ENCODE data around the gene TP53I13.
"Not testable (repeated sequence)": the region's sequence is repeated elsewhere in the genome, so short reads cannot be mapped to it uniquely, and the experiment has no call there.

Gene TP53I13

DNA sequence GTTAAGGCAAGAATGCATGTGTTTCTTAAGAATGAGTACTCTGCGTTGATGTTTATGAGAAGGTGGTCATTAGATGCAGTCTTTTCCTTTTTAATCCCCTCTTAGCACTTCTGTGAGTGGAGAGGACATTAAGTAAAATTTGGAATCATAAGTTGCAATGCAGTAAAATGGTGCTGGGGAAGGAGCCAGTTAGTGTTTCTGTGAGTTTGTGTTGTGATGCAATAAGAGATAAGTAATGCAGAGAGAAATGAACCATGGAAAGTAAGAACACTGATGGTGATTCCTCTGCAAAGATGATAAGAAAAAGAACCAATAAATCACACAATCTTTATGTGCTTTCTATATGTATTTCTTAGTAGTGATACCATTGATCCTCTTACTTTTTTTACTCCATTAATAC, 21.7 kb upstream of the TP53I13 start:
- H3K4me3 ChIP-seq (ENCODE audit: low read length), result no peak overlapping the region
- DNase-seq (ENCODE audit: low read depth), result no peak
- TF ChIP-seq, protein P1, sequence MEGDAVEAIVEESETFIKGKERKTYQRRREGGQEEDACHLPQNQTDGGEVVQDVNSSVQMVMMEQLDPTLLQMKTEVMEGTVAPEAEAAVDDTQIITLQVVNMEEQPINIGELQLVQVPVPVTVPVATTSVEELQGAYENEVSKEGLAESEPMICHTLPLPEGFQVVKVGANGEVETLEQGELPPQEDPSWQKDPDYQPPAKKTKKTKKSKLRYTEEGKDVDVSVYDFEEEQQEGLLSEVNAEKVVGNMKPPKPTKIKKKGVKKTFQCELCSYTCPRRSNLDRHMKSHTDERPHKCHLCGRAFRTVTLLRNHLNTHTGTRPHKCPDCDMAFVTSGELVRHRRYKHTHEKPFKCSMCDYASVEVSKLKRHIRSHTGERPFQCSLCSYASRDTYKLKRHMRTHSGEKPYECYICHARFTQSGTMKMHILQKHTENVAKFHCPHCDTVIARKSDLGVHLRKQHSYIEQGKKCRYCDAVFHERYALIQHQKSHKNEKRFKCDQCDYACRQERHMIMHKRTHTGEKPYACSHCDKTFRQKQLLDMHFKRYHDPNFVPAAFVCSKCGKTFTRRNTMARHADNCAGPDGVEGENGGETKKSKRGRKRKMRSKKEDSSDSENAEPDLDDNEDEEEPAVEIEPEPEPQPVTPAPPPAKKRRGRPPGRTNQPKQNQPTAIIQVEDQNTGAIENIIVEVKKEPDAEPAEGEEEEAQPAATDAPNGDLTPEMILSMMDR (IDR thresholded peaks at IDR 0.05; ENCODE audit: insufficient read depth, low read depth, low read length, missing control alignments), result no peak

DNA sequence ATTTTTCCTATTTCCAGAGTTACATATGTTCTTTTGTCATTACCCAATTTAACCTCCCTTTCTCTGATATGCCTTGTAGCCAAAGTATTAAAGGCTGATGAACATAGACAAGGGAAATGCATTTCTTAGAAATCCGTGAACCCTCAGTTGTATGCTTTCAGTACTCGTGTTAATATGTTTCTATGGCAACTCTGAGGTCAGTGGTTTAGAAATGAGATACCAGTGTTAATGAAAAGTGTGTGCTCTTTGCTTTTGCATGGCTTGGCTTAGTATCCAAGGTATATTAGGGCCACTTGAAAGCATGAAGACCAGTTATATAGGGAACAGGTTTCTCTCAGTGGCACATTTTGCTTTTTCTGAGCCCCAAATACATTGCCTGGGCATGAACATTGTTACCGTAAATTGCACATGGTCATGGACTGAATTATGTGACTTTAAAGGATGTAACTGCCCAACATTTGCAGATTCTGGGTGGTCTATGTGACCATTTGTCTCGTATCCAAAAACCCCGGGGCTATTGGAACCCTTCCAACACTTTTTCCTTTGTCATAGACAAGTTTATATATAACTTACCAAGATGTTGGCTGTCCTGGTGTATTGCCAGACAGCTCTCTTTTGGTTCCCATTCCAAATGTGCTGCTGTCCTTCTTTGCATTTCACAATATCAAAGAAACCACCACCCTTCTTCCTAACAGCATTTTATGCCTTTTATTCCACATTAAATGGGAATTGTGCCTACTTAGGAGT, 19.2 kb upstream of the TP53I13 start:
- no peak for DNase-seq (ENCODE audit: low read depth)
- no peak overlapping the region for H3K4me3 ChIP-seq (ENCODE audit: low read length)
- TF ChIP-seq, protein P1 (IDR thresholded peaks at IDR 0.05; ENCODE audit: insufficient read depth, low read depth, low read length, missing control alignments), result no peak

DNA sequence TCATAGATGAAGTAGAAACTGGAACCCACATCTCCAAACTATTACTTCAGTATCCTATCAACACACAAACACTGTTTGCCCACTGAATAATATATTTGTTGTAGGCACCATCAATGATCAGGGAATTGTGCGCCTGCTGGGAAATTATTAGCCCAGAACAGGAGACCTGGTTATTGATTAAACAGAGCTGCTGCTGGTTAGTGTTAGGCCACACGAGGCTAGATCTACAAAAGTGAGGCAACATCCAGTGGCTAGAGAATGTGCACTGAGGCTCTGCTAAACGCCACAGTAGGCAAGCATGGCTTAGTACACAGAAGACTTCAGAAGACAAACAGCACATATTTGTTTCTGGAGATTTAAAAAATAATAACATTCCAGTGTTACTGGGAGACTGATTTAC, 12.7 kb upstream of the TP53I13 start:
- DNase-seq (ENCODE audit: low read depth), result no peak
- TF ChIP-seq, protein P1 (IDR thresholded peaks at IDR 0.05; ENCODE audit: insufficient read depth, low read depth, low read length, missing control alignments), result no peak
- no peak overlapping the region for H3K4me3 ChIP-seq (ENCODE audit: low read length)

DNA sequence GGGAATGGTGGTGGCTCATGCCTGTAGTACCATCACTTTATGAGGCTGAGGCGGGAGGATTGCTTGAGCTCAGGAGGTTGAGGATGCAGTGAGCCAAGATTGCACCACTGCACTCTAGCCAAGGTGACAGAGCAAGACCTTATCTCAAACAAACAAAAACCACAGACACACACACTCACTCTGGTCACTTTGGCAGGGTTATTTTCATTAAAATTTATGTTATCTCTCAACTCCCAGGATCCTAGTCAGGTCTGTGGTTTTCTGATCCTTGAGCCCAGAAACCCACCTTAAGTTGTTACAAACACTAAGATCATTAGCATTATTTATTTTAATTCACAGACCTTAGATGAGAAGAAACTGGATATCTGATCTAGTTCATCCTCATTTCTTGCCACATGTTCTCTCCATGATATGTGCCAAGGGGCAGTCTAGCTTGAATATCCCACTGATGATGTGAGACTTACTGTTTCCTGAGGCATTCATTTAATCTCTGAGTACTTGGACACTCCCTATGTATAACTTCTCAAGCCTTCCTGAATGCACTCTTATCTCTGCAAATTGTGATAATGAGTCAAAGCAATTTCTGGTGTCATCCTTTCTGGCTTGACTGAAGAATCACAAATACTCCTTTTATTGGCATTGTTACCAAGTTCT, 11.3 kb upstream of the TP53I13 start:
- TF ChIP-seq, protein P1 (IDR thresholded peaks at IDR 0.05; ENCODE audit: insufficient read depth, low read depth, low read length, missing control alignments), result no peak
- H3K4me3 ChIP-seq (ENCODE audit: low read length), result no peak overlapping the region
- DNase-seq (ENCODE audit: low read depth), result peak; percentile 50

DNA sequence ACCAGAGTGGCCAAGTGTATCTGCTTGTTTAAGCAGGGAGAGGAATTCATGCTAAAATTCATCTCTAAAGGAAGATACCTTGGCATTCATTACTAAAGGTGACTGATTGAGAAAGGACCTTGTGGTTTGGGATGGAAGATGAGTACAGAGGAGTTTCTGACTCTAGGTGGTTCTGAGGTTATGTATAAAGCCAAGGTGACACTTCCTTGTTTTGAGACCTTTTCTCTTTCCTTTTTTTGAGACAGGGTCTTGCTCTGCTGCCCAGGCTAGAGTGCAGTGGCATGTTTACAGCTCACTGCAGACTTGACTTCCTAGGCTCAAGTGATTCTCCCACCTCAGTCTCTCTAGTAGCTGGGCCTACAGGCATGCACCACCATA, 10.8 kb upstream of the TP53I13 start:
- DNase-seq (ENCODE audit: low read depth), result no peak
- TF ChIP-seq, protein P1 (IDR thresholded peaks at IDR 0.05; ENCODE audit: insufficient read depth, low read depth, low read length, missing control alignments), result no peak
- H3K4me3 ChIP-seq (ENCODE audit: low read length), result no peak overlapping the region

DNA sequence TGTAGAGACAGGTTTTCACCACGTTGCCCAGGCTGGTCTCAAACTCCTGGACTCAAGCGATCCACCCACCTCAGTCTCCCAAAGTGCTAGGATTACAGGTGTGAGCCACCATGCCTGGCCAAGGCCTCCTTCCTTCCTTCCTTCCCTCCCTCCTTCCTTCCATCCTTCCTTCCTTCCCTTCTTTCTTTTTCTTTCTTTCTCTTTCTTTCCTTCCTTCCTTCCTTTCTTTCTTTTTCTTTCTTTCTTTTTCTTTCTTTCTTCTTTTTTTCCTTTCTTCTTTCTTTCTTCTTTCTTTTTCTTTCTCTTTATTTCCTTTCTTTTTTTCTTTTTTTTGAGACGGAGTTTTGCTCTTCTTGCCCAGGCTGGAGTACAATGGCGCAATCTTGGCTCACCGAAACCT, 10.4 kb upstream of the TP53I13 start:
- not testable (repeated sequence) for DNase-seq (ENCODE audit: low read depth); H3K4me3 ChIP-seq (ENCODE audit: low read length)

DNA sequence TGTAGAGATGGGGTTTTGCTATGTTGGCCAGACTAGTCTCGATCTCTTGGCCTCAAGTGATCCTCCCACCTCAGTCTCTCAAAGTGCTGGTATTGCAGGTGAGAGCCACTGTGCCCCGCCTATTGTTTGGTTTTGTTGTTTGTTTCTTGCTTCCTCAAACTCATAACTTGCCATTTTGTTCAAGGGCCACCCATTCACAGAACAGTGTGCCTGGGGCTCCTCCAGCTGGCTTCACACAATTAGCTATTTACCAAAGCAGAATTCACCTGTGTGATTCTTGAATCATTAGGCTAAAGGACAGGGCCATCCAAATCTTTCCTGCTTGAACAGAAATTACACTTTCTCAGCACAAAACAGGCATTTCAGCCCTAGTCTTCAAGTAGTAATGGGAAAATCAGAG, 8.9 kb upstream of the TP53I13 start:
- DNase-seq (ENCODE audit: low read depth), result no peak
- no peak overlapping the region for H3K4me3 ChIP-seq (ENCODE audit: low read length)
- TF ChIP-seq, protein P1 (IDR thresholded peaks at IDR 0.05; ENCODE audit: insufficient read depth, low read depth, low read length, missing control alignments), result no peak
